Ovary (tissue), 3 donors: Measurements from ENCODE around the gene SMOC2.

Experiments used
- EP300 ChIP-seq: sonication (generic); formaldehyde crosslinking; IDR thresholded peaks from one replicate; pipeline ENCODE4 v1.6.1; 2017; ENCODE audit warnings: antibody characterized with exemption
- POLR2A ChIP-seq: fragments of 450-650 bp; IDR thresholded peaks from one replicate; pipeline ENCODE4 v1.6.1; 2017; ENCODE audit warnings: antibody characterized with exemption, mild to moderate bottlenecking, moderate library complexity
- TF ChIP-seq, protein P1 (sequence below), 3 donors: fragments of 450-650 bp in 2 of 3; fragments of 200-600 bp in 1 of 3; IDR thresholded peaks; one replicate each; pipeline versions ENCODE4 v1.5.1 to v1.8.0; 2016 to 2022; ENCODE audit warnings: antibody characterized with exemption in 3 of 3, mild to moderate bottlenecking in 1 of 3
- donor health status: DM: no; HTN: no; CAD: no.

DNA sequence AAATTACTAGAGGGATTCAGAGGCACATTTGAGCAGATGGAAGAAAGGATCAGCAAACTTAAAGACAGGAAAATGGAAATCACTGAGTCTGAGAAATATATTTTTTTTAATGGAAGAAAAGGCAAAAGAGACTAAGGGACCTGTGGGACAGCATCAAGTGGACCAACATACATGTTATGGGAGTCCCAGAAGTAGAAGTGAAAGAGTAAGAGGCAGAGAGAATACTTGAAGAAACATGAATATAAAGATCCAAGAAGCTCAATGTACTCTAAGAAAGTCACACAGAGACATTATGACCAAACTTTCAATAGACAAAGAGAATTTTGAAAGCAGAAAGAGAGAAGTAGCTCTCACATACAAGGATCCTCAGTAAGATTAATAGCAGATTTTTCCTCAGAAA, 39.5 kb downstream of the SMOC2 start:
- TF ChIP-seq EP300 (no peak), POLR2A (no peak)
- TF ChIP-seq, protein P1, sequence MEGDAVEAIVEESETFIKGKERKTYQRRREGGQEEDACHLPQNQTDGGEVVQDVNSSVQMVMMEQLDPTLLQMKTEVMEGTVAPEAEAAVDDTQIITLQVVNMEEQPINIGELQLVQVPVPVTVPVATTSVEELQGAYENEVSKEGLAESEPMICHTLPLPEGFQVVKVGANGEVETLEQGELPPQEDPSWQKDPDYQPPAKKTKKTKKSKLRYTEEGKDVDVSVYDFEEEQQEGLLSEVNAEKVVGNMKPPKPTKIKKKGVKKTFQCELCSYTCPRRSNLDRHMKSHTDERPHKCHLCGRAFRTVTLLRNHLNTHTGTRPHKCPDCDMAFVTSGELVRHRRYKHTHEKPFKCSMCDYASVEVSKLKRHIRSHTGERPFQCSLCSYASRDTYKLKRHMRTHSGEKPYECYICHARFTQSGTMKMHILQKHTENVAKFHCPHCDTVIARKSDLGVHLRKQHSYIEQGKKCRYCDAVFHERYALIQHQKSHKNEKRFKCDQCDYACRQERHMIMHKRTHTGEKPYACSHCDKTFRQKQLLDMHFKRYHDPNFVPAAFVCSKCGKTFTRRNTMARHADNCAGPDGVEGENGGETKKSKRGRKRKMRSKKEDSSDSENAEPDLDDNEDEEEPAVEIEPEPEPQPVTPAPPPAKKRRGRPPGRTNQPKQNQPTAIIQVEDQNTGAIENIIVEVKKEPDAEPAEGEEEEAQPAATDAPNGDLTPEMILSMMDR (IDR thresholded peaks at IDR 0.05), result no peak
